Activated CD8-positive, alpha-beta memory T cell treated with anti-CD3 and anti-CD28 coated beads for 1 hour (primary cell): ENCODE results near the gene PPP2R2B.

ENCODE experiments used
- DNase-seq, 2 donors: peaks; one replicate each; pipeline ENCODE4 v3.0.0-alpha.2; 2020; ENCODE audit warnings: low read depth in 1 of 2; ENCODE audit errors: extremely low read depth in 1 of 2

Gene PPP2R2B

DNA sequence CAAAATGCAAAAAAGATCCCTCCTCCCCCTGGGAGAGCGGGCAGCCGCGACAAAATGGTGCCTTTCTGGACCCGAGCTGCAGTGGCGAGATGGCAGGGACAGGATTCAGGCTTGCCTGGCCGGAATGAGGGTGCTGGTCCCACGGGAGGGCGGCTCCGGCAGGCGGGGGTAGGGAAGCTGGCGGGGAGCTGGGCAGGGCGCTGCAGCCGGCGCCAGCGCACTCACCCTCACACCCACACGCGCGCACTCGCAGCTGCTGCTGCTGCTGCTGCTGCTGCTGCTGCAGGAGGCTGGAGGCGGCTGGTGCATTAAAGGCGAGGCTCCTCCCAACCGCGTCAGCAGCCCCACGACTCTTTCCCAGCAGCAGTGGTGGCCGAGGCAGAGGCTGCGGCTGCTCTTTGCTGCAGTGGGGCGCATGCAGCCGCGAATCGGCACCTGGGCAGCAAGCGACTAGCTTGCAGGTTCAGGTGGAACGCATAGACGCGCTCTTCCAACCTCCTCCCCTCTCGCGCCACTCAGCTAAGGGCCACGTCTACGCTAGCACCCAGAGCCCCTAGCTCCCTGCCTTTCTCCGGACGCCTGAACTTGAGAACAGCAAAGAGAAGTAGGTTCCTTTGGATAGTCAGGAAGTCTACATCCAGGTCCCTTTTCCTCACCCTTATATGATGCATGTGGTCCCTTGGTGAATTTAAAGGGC lies at the start of gene PPP2R2B:
Gene PPP2R2B, minus strand, starts transcription at position 282 of the 697 bp plus-strand sequence.
- DNase-seq = no peak

GRCh38 chr5:146924132-146924531 lies 45.6 kb upstream of the PPP2R2B start:
- no peak for DNase-seq

DNA sequence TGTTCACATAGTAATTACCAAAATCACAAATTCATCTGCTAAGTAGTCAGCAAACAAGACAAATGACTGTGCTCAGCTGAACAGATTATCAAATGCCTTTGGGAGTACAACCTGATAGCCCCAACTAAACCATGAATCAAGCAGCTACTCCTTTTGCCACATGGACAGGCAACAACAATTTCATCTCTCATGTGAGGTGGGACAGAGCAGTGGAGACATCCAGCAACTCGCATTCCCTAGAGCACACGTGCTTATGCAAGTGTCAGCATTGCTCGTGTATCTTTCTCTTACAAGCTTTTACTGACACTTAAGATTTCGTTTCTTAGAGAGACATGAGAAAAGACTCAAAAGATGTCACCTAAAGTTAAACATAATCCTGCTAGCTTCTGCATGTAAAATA lies 42.7 kb upstream of the PPP2R2B start:
- no peak for DNase-seq

- no peak for DNase-seq
Observed at GRCh38 chr5:146920351-146920881, 41.9 kb upstream of the PPP2R2B start.

DNA sequence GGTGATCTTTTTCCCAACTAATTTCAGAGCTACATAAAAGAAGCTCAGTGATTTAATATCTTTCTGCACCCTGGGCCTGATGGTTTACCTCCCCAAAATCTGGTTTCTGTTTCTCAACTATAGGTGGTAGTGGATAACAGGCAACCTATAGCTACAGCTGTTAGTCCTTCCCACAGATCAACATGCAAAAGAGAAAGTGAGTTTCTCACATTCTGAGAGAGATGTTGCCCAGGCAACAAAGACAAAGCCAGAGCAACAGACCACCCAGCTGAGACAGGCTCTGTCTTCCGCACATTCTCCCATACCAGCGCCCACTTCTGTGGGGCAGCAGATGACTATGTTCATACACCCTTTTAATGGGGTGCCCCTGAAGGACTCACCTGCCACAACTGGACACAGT lies 40.7 kb upstream of the PPP2R2B start:
- DNase-seq = no peak

DNA sequence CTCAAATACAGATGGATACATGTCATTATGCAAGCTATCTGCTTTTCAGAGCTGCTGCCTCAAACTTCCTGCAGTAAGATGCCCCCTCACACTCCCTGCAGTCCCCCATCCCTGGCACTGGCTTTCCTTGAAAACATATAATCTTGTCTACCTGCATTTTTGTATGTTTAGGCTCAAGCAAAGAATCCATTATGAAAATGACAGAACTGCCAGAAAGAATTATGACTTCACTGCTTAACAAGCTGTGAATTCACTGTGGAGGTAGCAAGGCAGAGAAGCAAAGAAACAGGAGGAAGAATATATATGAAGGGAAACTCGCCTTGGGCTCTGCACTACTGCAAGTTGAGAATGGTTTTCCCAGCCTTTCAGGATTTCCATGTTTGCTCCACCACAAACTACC lies 39.4 kb upstream of the PPP2R2B start:
- DNase-seq = no peak

- DNase-seq = no peak
Observed at GRCh38 chr5:146912874-146913273, 34.3 kb upstream of the PPP2R2B start.

GRCh38 chr5:146910239-146910638 lies 31.7 kb upstream of the PPP2R2B start:
- DNase-seq = no peak

DNA sequence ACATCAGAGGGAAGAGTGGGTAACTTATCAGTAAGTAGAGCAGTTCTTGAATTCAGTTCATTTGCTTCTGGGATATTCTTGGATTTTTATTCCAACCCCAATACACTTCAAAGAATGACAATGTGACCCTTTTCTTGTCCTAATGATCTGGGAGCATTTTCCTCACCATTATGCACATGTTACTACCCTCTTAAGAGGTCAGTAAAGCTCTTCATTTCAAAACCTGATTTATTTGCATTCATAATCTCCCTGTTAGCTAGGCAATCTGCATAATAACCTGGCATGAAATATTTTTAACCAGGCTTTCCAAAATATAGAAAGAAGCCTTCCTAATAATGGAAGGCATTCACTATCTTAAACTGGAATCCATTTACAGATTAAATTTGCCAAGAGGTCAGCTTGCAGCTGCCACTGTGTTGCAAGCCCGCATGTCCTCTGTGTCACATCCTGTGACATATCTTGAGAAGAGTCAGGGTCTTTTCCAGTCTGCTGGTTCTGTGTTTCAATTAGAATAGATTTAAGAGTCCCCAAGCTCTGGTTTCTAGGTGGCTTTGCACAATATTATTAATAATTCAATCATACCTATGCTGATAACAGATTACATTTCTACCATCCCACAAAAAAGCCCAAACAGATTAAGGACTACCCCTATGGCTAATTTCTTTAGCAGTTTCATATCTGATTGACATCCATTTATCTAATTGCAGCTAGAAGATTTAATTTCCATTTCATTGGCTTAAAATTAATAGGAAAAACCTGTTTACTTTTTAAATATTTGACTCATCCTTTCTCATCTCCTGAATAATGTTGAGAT lies 30.9 kb upstream of the PPP2R2B start:
- DNase-seq = no peak

- no peak for DNase-seq
Observed at GRCh38 chr5:146906803-146907202, 28.2 kb upstream of the PPP2R2B start.

DNA sequence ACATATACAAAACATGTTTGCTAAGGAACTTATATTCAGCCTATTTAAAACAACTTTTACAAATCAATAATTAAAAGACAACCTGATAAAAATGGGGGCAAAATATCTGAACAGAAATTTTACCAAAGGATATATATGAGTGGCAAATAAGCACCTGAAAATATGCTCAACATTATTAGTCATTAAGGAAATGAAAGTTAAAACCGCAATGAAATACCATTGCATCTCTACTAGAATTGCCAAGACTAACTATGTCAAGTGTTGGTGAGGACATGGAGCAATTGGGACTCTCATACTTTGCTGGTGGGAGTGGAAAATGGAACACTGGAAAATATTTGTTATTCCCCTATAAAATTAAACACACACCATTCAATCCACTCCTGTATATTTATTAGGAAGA lies 26.3 kb upstream of the PPP2R2B start:
- no peak for DNase-seq

DNA sequence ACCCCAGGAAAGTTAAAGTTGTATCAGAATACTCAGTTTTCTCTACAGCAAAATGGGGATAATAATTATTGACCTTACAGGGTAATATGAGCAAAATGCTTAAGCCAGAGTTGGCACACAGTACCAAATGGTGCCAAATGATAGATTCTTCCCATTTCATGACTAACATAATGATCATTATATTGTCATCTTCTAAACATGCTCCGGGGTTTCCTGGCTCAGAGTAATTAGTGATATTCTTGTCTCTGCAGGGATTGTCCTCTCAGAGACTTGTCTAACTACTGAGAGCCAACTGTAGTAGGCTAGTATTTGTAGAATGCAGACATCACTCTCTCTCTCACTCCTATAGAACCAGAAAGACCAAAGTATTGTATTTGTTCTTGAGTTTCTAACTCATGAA lies 25.2 kb upstream of the PPP2R2B start:
- DNase-seq = no peak

DNA sequence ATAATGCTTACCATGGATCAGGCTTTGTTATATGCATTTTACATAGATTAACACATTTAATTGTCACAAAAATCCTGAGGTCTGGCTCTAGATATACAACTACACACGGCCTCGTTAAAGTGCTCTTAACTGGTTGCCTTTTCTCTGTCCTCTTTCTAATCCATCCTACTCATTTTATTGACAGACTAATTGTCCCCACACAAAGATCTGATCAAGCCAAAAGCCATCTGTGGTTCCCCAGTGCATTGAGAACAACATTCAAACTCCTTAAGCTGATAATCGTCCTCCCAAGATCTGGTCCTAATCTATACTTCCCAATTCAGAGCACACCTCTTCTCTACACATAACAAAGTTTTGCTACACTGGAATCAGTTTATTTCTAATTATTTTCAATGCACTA lies 23.9 kb upstream of the PPP2R2B start:
- DNase-seq = no peak

GRCh38 chr5:146897061-146897460 lies 18.5 kb upstream of the PPP2R2B start:
- DNase-seq = no peak

DNA sequence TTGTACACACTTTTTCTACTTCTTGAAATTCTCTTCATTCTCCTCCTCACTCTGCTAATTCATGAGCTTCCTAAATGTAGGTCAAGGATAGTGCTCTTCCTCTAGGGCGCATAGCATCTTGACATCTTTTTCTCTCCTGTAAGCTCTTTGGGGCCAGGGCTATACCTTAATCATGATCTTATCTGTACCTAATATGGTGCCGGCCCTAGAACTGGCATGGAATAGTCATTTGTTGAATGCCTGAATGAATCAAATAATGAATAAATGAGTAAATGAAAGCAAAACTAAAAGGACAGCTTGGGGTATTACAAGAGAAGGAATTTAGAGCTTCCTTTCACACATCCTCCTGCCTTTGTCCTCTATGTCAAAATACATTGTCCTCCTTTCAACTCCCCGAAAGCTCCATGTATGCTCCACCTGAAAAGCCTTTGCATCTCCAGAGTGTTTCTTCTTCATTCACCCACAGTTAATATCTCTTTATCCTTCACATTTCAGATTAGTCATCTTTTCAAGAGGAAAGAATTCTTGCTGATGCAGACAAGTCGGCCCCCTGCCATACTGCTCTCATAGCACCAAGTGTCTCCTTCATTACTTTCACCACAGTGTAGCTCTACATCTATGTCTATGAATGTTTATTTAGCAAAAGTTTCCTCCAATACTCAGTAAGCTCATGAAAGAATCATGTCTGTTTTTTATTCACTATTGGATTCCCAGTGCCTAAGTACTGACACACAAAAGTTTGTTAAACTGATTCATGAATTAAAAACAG lies 16.4 kb upstream of the PPP2R2B start:
- DNase-seq = no peak

DNA sequence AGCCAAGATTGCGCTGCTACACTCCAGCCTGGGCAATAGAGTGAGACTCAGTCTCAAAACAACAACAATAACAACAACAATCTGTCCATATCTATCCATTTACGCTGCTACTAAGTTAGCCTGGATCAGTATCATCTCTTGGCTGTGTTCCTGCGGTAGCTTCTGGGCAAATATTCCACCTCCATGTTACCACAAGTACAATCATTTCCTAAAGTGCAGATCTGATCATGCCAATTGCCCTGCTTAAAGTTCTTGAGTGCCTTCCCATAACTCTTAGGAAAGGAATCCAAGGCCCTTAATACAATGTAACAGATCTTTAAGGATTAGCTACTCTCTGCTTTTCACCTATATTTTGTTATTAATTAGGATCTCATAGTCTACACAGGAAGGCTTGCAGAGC lies 15.4 kb upstream of the PPP2R2B start:
- DNase-seq = no peak

DNA sequence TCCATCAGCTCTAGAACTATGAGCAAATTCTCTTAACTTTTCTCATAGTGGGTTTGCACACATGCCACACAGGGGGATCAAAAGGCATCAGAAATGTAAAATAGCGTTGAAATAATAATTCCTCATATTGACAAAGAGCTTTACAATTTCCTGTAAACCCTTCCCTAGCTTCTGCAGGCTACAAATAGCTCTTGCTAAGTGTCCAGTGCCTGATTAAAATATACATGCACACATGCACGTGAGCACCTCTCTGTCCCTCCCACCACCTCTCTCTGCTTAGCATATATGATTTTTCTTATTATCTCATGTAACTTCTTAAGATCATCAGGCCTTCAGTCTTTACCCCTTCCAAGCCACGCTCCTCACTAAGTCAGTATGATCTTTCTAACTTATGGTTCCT lies 13.7 kb upstream of the PPP2R2B start:
- no peak for DNase-seq

DNA sequence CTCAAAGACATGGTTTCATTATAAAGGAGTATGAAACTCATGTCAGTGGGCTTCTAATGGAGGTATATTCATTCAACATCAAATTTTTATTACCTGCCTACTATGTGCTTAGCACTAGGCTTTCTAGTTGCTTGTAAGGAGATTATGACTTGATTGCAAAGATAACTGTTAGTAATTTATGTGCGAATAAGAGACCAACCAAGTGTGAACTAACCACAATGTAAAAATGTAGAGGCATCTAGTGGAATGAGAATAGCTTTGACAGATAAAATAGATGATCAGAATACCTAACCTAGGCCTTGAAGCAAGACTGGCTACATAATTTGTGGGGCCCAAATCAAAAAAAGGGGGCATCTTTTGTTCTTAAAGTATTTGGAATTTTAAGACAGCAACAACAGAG lies 13.0 kb upstream of the PPP2R2B start:
- no peak for DNase-seq

DNA sequence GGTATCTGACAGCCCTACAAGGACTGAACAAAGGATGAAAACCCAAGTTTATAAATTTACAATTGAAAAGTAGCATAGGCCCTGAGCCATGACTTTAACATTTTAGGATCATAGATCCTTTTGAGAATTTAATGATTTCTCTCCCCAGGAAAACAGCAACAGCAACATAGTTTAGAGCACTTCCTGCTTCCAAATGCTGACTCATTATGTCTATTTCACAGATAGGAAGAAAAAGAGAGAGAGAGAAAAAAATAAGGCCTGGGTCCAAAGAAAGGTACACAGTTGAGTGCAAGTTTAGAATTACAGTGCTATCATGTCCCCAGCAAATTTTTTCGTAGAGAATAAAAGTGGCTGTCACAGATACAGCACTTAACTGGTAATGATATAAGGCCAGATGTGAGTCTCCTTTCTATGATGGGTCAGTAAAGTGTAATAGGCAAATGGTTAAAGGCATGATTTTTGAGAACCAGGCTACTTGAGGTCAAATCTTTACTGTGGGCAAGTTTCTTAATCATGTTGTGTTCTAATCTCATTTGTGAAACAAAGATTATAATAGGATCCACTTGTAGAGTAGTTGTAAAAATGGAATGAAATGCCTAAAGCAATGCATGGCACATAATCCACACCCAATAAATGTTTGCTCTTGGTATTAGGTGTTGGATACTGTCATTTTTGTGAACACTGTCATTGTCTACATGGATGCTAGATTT lies 12.3 kb upstream of the PPP2R2B start:
- DNase-seq = no peak

GRCh38 chr5:146890066-146890465 lies 11.5 kb upstream of the PPP2R2B start:
- no peak for DNase-seq

DNA sequence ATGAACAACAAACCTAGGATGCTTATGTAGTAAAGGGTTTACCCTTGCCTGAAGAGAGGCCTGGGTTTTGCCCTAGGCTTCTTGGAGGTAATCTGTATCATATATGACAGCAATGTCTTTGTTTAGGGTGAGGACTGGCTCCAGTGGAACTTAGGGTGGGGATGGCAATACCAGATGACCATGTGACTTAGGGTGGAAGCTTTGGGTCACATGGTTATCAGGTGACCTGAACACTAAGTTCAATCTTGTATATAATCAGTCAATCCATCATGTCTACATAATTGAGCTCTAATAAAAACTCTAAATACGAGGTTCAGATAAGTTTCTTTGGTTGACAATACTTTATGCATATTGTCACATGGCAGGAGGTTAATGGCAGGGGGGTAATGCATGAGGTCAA lies 10.6 kb upstream of the PPP2R2B start:
- no peak for DNase-seq
